ENCODE measurements around the gene KCNJ1. TPM values are rescaled to one million over a fixed set of nuclear protein-coding genes. Genes with fewer than 3 reads are reported as not detected.

The KCNJ1 gene
- total and polyA plus RNA-seq, 9 of the 15 experiments (the other 6 are each of a cell fraction or from before 2014, with no cell fraction given) = not detected

GRCh38 chr11:128890216-128890542, 23.1 kb upstream of the KCNJ1 start:
- H3K4me1 ChIP-seq (replicated peaks in 1 of 2; ENCODE audit: control insufficient read depth in 2 of 2, insufficient read depth in 2 of 2, low read length in 2 of 2) = peaks cover 0 to 5% of the 10 kb centered on the region in 2 experiments; a peak in 2 of 5 replicates
- ChIA-PET POLR2A (no interaction called here), CTCF (ENCODE audit: low intra/inter-chr PET ratio) (no interaction called here)
- H3K9ac ChIP-seq (ENCODE audit: insufficient read depth in 1 of 2, low read depth in 2 of 2, low read length in 2 of 2) = no peak overlapping the region
- in situ Hi-C loops (cut with MboI) = loop anchor here (25.0 kb wide), 1 partner anchor 422 kb away; no protein-coding TSS in a partner anchor
- intact Hi-C loops (cut with micrococcal nuclease) = no loop called here
- no TSS peak for BruUV-seq (replicated peaks)
- H3K9me3 ChIP-seq (replicated peaks; ENCODE audit: control insufficient read depth, insufficient read depth, low read depth, low read length) = no peaks in the 10 kb centered on the region
- no peak for DNase-seq (ENCODE audit: extremely low read depth in 1 of 4, low spot score in 3 of 4)
- H2AFZ ChIP-seq (ENCODE audit: low read depth, low read length) = no peak overlapping the region
- no peak overlapping the region for H3K4me3 ChIP-seq
- H3K36me3 ChIP-seq (ENCODE audit: control insufficient read depth, insufficient read depth, low read length) = no peaks in the 10 kb centered on the region
- H3K4me2 ChIP-seq (ENCODE audit: insufficient read depth, low read length) = no peak overlapping the region
- 1% methylated on average over 9 of the region's 9 CpGs for WGBS (ENCODE audit: insufficient coverage, low coverage, missing lambda C conversion rate)
- FAIRE-seq = no peak
- H4K20me1 ChIP-seq (replicated peaks; ENCODE audit: control insufficient read depth, insufficient read depth, low read length) = no peaks in the 10 kb centered on the region
- H3K79me2 ChIP-seq (ENCODE audit: control insufficient read depth, insufficient read depth, low read length) = no peaks in the 10 kb centered on the region
- no peak overlapping the region for H3K27ac ChIP-seq (ENCODE audit: extremely low read depth, low read depth, low read length)
- peaks cover 0 to 20% of the 10 kb centered on the region in 2 experiments; a peak in 3 of 5 replicates for H3K27me3 ChIP-seq (ENCODE audit: control insufficient read depth in 2 of 2, insufficient read depth in 2 of 2, low read length in 2 of 2)
- H3K9me1 ChIP-seq (ENCODE audit: control insufficient read depth, insufficient read depth, low read length) = no peaks in the 10 kb centered on the region
- no peak for ATAC-seq
- TF ChIP-seq USF1 (CRISPR knock-in tag; IDR thresholded peaks at IDR 0.05) = no peak
- no peak for TF ChIP-seq HCFC1 (IDR thresholded peaks at IDR 0.05; ENCODE audit: low read depth, low read length)
- TF ChIP-seq E2F1 (CRISPR knock-in tag; IDR thresholded peaks at IDR 0.05) = no peak
- no peak for TF ChIP-seq ZNF592 (IDR thresholded peaks at IDR 0.05)
- no peak for TF ChIP-seq NFIX (CRISPR knock-in tag; IDR thresholded peaks at IDR 0.05; ENCODE audit: low read depth)
- TF ChIP-seq RFX1 (IDR thresholded peaks at IDR 0.05) = no peak
- TF ChIP-seq, protein P1, sequence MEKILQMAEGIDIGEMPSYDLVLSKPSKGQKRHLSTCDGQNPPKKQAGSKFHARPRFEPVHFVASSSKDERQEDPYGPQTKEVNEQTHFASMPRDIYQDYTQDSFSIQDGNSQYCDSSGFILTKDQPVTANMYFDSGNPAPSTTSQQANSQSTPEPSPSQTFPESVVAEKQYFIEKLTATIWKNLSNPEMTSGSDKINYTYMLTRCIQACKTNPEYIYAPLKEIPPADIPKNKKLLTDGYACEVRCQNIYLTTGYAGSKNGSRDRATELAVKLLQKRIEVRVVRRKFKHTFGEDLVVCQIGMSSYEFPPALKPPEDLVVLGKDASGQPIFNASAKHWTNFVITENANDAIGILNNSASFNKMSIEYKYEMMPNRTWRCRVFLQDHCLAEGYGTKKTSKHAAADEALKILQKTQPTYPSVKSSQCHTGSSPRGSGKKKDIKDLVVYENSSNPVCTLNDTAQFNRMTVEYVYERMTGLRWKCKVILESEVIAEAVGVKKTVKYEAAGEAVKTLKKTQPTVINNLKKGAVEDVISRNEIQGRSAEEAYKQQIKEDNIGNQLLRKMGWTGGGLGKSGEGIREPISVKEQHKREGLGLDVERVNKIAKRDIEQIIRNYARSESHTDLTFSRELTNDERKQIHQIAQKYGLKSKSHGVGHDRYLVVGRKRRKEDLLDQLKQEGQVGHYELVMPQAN (IDR thresholded peaks at IDR 0.05; ENCODE audit: borderline replicate concordance) = no peak
- no peak for TF ChIP-seq ZNF140 (CRISPR knock-in tag; IDR thresholded peaks at IDR 0.05)
- TF ChIP-seq ATF1 (CRISPR knock-in tag; IDR thresholded peaks at IDR 0.05) = no peak
- TF ChIP-seq ATF1 (tag; IDR thresholded peaks at IDR 0.05) = no peak
- no peak for TF ChIP-seq ZKSCAN8 (CRISPR knock-in tag; IDR thresholded peaks at IDR 0.05)
- TF ChIP-seq, protein P2, sequence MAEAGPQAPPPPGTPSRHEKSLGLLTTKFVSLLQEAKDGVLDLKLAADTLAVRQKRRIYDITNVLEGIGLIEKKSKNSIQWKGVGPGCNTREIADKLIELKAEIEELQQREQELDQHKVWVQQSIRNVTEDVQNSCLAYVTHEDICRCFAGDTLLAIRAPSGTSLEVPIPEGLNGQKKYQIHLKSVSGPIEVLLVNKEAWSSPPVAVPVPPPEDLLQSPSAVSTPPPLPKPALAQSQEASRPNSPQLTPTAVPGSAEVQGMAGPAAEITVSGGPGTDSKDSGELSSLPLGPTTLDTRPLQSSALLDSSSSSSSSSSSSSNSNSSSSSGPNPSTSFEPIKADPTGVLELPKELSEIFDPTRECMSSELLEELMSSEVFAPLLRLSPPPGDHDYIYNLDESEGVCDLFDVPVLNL (CRISPR knock-in tag; IDR thresholded peaks at IDR 0.05; ENCODE audit: low read depth) = no peak
- no peak for TF ChIP-seq ARID1B (IDR thresholded peaks at IDR 0.05)
- no peak for TF ChIP-seq TBL1XR1 (IDR thresholded peaks at IDR 0.05; ENCODE audit: low read length in 2 of 2)
